Naive thymus-derived CD4-positive, alpha-beta T cell (primary cell): ENCODE results near the gene PRAC2. TPM values are rescaled to one million over a fixed set of nuclear protein-coding genes. Genes with fewer than 3 reads are reported as not detected.

Experiments used
- ATAC-seq: fragments of 150-1000 bp; cut with Tn5 transposase; 2 replicates; pipeline ENCODE4 v1.10.0; 2021; ENCODE audit warnings: mild to moderate bottlenecking, moderate library complexity
- CTCF ChIA-PET: fragments of 350-600 bp; sonication (Branson Sonifier 250); formaldehyde crosslinking; loops from one replicate; lab custom pipeline; 2021; ENCODE audit warnings: antibody characterized with exemption; lab: Charles Lee
- POLR2A ChIA-PET: fragments of 350-600 bp; sonication (Branson Sonifier 250); formaldehyde crosslinking; loops from one replicate; lab custom pipeline; 2021; ENCODE audit warnings: antibody characterized with exemption, inconsistent platforms; lab: Charles Lee
- DNase-seq, 9 donors: peaks; one replicate each; pipeline versions ENCODE4 v3.0.0 to v3.0.0-alpha.2; 2020 to 2022; ENCODE audit warnings: mixed read lengths in 1 of 9
- H3K27ac ChIP-seq: one replicate; pipeline ENCODE4 v1.7.0; 2013; ENCODE audit warnings: mild to moderate bottlenecking, low read depth, low read length, moderate library complexity
- H3K27me3 ChIP-seq, 2 donors: one replicate each; pipeline ENCODE4 v1.7.0; 2013; ENCODE audit warnings: low read length in 2 of 2, mild to moderate bottlenecking in 2 of 2, moderate library complexity in 2 of 2; ENCODE audit not compliant: control insufficient read depth in 2 of 2, insufficient read depth in 2 of 2
- H3K36me3 ChIP-seq, 3 experiments: 1 replicate in 2 of 3; 2 replicates in 1 of 3; pipeline ENCODE4 v1.7.0; 2013; ENCODE audit warnings: low read length in 3 of 3, mild to moderate bottlenecking in 3 of 3, moderate library complexity in 1 of 3; ENCODE audit not compliant: insufficient read depth in 3 of 3, control insufficient read depth in 2 of 3
- H3K4me1 ChIP-seq, 2 donors: one replicate each; pipeline ENCODE4 v1.7.0; 2013; ENCODE audit warnings: low read length in 2 of 2, mild to moderate bottlenecking in 2 of 2, moderate library complexity in 1 of 2; ENCODE audit not compliant: control insufficient read depth in 2 of 2, insufficient read depth in 2 of 2
- H3K4me3 ChIP-seq: 2 replicates; pipeline ENCODE4 v1.7.0; 2013; ENCODE audit warnings: mild to moderate bottlenecking, low read length
- H3K9me3 ChIP-seq, 3 experiments: 1 replicate in 2 of 3; 2 replicates in 1 of 3; pipeline ENCODE4 v1.7.0; 2013; ENCODE audit warnings: low read length in 3 of 3; ENCODE audit not compliant: control insufficient read depth in 2 of 3
- H3K27ac Mint-ChIP-seq, 9 donors: one replicate each; pipeline ENCODE4 v1.8.0; 2020 to 2022; ENCODE audit warnings: mixed read lengths in 9 of 9, mild to moderate bottlenecking in 8 of 9, moderate library complexity in 5 of 9, inconsistent platforms in 2 of 9
- H3K27me3 Mint-ChIP-seq, 5 donors: one replicate each; pipeline ENCODE4 v1.8.0; 2021 to 2022; ENCODE audit warnings: mixed read lengths in 5 of 5, mild to moderate bottlenecking in 1 of 5
- H3K36me3 Mint-ChIP-seq, 5 donors: one replicate each; pipeline ENCODE4 v1.8.0; 2020 to 2022; ENCODE audit warnings: mixed read lengths in 5 of 5, mild to moderate bottlenecking in 3 of 5, inconsistent platforms in 1 of 5
- H3K4me1 Mint-ChIP-seq, 7 donors: one replicate each; pipeline ENCODE4 v1.8.0; 2020 to 2022; ENCODE audit warnings: mixed read lengths in 7 of 7, mild to moderate bottlenecking in 3 of 7, inconsistent platforms in 1 of 7
- H3K4me3 Mint-ChIP-seq, 10 donors: one replicate each; pipeline ENCODE4 v1.8.0; 2020 to 2022; ENCODE audit warnings: mild to moderate bottlenecking in 10 of 10, mixed read lengths in 10 of 10, moderate library complexity in 6 of 10, inconsistent platforms in 2 of 10
- H3K9me3 Mint-ChIP-seq, 11 donors: one replicate each; pipeline ENCODE4 v1.8.0; 2020 to 2022; ENCODE audit warnings: mixed read lengths in 11 of 11, mild to moderate bottlenecking in 4 of 11, inconsistent platforms in 1 of 11, moderate library complexity in 1 of 11
- intact Hi-C, 2 donors: fragments of 100-400 bp; cut with micrococcal nuclease; formaldehyde crosslinking; loops; one replicate each; pipeline ENCODE4 v1.15.1; 2023
- polyA plus RNA-seq, 2 donors: library from polyadenylated mRNA; unstranded; fragments of 300-500 nt; fragmentation: Illumina TruSeq; gene quantifications; one replicate each; pipeline ENCODE4 v1.2.3, GENCODE V29; 2021
- total RNA-seq, 6 experiments: library from RNA in 5 of 6; stranded (reverse) in 5 of 6; gene quantifications; 1 replicate in 5 of 6; 2 replicates in 1 of 6; pipeline ENCODE4 v1.2.3 and lab custom pipeline; 2021 to 2026

Gene PRAC2
- total and polyA plus RNA-seq, 7 experiments from 2014 or later: not detected

- Histone ChIP-seq H3K27me3 (peaks cover 18 to 37% of the 10 kb centered on the region in 2 donors), H3K4me1 (peaks cover 5 to 13% of the 10 kb centered on the region in 2 donors), H3K27ac (no peak overlapping the region), H3K4me3 (no peak overlapping the region), H3K36me3 (no peaks in the 10 kb centered on the region), H3K9me3 (no peaks in the 10 kb centered on the region)
- Mint-ChIP-seq H3K27ac (no peak overlapping the region), H3K36me3 (no peaks in the 10 kb centered on the region), H3K4me3 (no peak overlapping the region), H3K27me3 (peaks cover 79 to 87% (median 84%) of the 10 kb centered on the region in 5 donors), H3K4me1 (peaks cover 3 to 21% (median 18%) of the 10 kb centered on the region in 7 donors), H3K9me3 (peaks cover 0 to 2% (median 0%) of the 10 kb centered on the region in 11 donors)
- ChIA-PET POLR2A (no interaction called here), CTCF (no interaction called here)
- DNase-seq (no peak), ATAC-seq (no peak)
- intact Hi-C loops: no loop called here
These were observed 34.6 kb downstream of the PRAC2 start for GRCh38 chr17:48757524-48757961.

GRCh38 chr17:48759288-48759687 is 36.3 kb downstream of the PRAC2 start:
- H3K4me3 Mint-ChIP-seq: no peak overlapping the region
- peaks cover 0 to 7% (median 4%) of the 10 kb centered on the region in 7 donors for H3K4me1 Mint-ChIP-seq
- no peaks in the 10 kb centered on the region for H3K36me3 Mint-ChIP-seq
- Histone ChIP-seq H3K4me1 (peaks cover 3 to 8% of the 10 kb centered on the region in 2 donors), H3K4me3 (no peak overlapping the region), H3K9me3 (no peaks in the 10 kb centered on the region), H3K27me3 (peaks cover 7 to 20% of the 10 kb centered on the region in 2 donors), H3K36me3 (no peaks in the 10 kb centered on the region), H3K27ac (no peak overlapping the region)
- peaks cover 79 to 87% (median 86%) of the 10 kb centered on the region in 5 donors for H3K27me3 Mint-ChIP-seq
- ATAC-seq (no peak), DNase-seq (no peak)
- POLR2A ChIA-PET: no interaction called here
- peaks cover 0 to 2% (median 0%) of the 10 kb centered on the region in 11 donors for H3K9me3 Mint-ChIP-seq
- CTCF ChIA-PET: no interaction called here
- intact Hi-C loops: no loop called here
- no peak overlapping the region for H3K27ac Mint-ChIP-seq

- Histone ChIP-seq H3K27ac (no peak overlapping the region), H3K27me3 (peaks cover 7 to 9% of the 10 kb centered on the region in 2 donors), H3K36me3 (no peaks in the 10 kb centered on the region), H3K9me3 (no peaks in the 10 kb centered on the region), H3K4me1 (no peaks in the 10 kb centered on the region), H3K4me3 (no peak overlapping the region)
- DNase-seq (no peak), ATAC-seq (no peak)
- peaks cover 0 to 2% (median 0%) of the 10 kb centered on the region in 11 donors for H3K9me3 Mint-ChIP-seq
- no peaks in the 10 kb centered on the region for H3K4me1 Mint-ChIP-seq
- intact Hi-C loops: no loop called here
- CTCF ChIA-PET: no interaction called here
- POLR2A ChIA-PET: interaction anchor here (0.6 to 0.8 kb wide), 2 partner anchors 15 to 92 kb away, joined by 4 to 8 read pairs; no protein-coding TSS in a partner anchor
- H3K27me3 Mint-ChIP-seq: peaks cover 75 to 84% (median 79%) of the 10 kb centered on the region in 5 donors
- H3K27ac Mint-ChIP-seq: peak overlapping the region in 1 of 9 donors; percentile 60
- H3K4me3 Mint-ChIP-seq: no peak overlapping the region
- H3K36me3 Mint-ChIP-seq: no peaks in the 10 kb centered on the region
These were observed 37.4 kb downstream of the PRAC2 start for GRCh38 chr17:48760411-48760810.

- ChIA-PET CTCF (interaction anchor here (0.6 kb wide), 1 partner anchor 43 kb away, joined by 4 read pairs; no protein-coding TSS in a partner anchor), POLR2A (interaction anchor here (0.6 kb wide), 1 partner anchor 91 kb away, joined by 8 read pairs; no protein-coding TSS in a partner anchor)
- Mint-ChIP-seq H3K36me3 (no peaks in the 10 kb centered on the region), H3K27me3 (peaks cover 68 to 80% (median 73%) of the 10 kb centered on the region in 5 donors), H3K4me3 (no peak overlapping the region), H3K9me3 (peaks cover 0 to 2% (median 0%) of the 10 kb centered on the region in 11 donors), H3K4me1 (no peaks in the 10 kb centered on the region), H3K27ac (no peak overlapping the region)
- no peak for DNase-seq
- no peaks in the 10 kb centered on the region for H3K4me1 ChIP-seq
- H3K36me3 ChIP-seq: no peaks in the 10 kb centered on the region
- ATAC-seq: no peak
- intact Hi-C loops: no loop called here
- H3K4me3 ChIP-seq: no peak overlapping the region
- peaks cover 2 to 7% of the 10 kb centered on the region in 2 donors for H3K27me3 ChIP-seq
- H3K9me3 ChIP-seq: no peaks in the 10 kb centered on the region
- no peak overlapping the region for H3K27ac ChIP-seq
These were observed 38.1 kb downstream of the PRAC2 start for GRCh38 chr17:48761114-48761513.

GRCh38 chr17:48767263-48767774 is 44.3 kb downstream of the PRAC2 start:
- H3K4me3 Mint-ChIP-seq: no peak overlapping the region
- H3K36me3 Mint-ChIP-seq: no peaks in the 10 kb centered on the region
- H3K36me3 ChIP-seq: no peaks in the 10 kb centered on the region
- H3K27me3 ChIP-seq: peaks cover 3 to 4% of the 10 kb centered on the region in 2 donors
- no peak overlapping the region for H3K4me3 ChIP-seq
- peaks cover 47 to 63% (median 49%) of the 10 kb centered on the region in 5 donors for H3K27me3 Mint-ChIP-seq
- DNase-seq (no peak), ATAC-seq (no peak)
- POLR2A ChIA-PET: no interaction called here
- no peaks in the 10 kb centered on the region for H3K9me3 ChIP-seq
- no peaks in the 10 kb centered on the region for H3K9me3 Mint-ChIP-seq
- no peaks in the 10 kb centered on the region for H3K4me1 Mint-ChIP-seq
- intact Hi-C loops: no loop called here
- CTCF ChIA-PET: interaction anchor here (0.6 kb wide), 1 partner anchor 328 kb away, joined by 3 read pairs; no protein-coding TSS in a partner anchor
- no peak overlapping the region for H3K27ac ChIP-seq
- no peak overlapping the region for H3K27ac Mint-ChIP-seq
- no peaks in the 10 kb centered on the region for H3K4me1 ChIP-seq

GRCh38 chr17:48769009-48769675 is 46.2 kb downstream of the PRAC2 start:
- no peaks in the 10 kb centered on the region for H3K4me1 Mint-ChIP-seq
- ATAC-seq (no peak), DNase-seq (no peak)
- H3K27ac ChIP-seq: no peak overlapping the region
- peaks cover 3 to 4% of the 10 kb centered on the region in 2 donors for H3K27me3 ChIP-seq
- POLR2A ChIA-PET: no interaction called here
- H3K4me3 Mint-ChIP-seq: no peak overlapping the region
- H3K4me1 ChIP-seq: no peaks in the 10 kb centered on the region
- no peaks in the 10 kb centered on the region for H3K36me3 Mint-ChIP-seq
- intact Hi-C loops: no loop called here
- H3K27ac Mint-ChIP-seq: no peak overlapping the region
- no peaks in the 10 kb centered on the region for H3K36me3 ChIP-seq
- H3K9me3 ChIP-seq: no peaks in the 10 kb centered on the region
- no peaks in the 10 kb centered on the region for H3K9me3 Mint-ChIP-seq
- peaks cover 29 to 54% (median 44%) of the 10 kb centered on the region in 5 donors for H3K27me3 Mint-ChIP-seq
- no peak overlapping the region for H3K4me3 ChIP-seq
- CTCF ChIA-PET: interaction anchor here (1.3 kb wide), 1 partner anchor 34 kb away, joined by 3 read pairs; no protein-coding TSS in a partner anchor
